Jurkat, Clone E6-1 (cell line): ENCODE measurements around the gene ZFPM1.

Source experiments
- DNase-seq: peaks from one replicate; pipeline ENCODE4 v3.0.0-alpha.2; 2011; ENCODE audit warnings: low read depth, low spot score
- H3K4me3 ChIP-seq: 2 replicates; pipeline ENCODE4 v1.5.1; 2011; ENCODE audit warnings: mild to moderate bottlenecking, low read length, control low read depth, moderate library complexity

ZFPM1 gene

DNA sequence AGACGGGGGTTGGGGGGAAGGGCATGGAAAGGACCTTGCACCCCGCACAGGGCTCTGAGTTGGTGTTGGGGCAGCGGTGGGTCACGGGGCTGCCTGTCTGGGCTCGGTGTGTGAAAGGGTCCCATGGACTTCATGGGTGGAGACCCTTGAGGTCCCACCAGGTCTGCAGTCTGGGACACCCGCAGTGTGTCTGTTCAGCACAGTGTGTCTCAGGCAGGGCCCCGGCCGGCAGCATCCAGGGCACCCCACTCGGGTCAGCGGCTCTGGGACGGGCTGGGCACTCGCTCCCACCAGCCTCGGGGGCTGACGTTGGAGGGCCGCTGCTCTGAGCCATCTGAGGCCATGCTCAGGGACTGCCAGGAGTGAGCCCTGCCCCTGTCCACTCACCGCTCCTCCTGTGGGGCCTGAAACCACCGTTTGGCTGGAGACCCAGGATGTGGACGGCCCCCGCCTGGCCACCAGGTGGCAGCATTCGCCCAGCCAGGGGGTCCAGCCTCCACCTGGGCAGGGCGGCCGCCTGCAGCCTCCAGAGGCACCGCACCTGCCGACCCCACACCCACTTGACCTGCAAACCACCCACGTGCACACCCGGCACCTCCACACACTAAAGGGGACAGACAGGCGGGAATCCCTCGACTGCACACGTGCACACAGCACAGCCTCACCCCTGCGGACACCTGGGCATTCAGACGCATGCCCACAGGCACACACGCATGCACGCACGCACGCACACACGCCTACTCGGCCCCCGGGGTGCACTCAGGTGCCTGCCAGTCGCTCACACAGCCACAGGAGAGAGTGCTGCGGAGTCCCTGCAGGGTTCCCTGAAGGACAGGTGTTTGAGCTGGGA, 10.1 kb upstream of the ZFPM1 start:
- DNase-seq = peak; percentile 42
- H3K4me3 ChIP-seq = no peak overlapping the region

DNA sequence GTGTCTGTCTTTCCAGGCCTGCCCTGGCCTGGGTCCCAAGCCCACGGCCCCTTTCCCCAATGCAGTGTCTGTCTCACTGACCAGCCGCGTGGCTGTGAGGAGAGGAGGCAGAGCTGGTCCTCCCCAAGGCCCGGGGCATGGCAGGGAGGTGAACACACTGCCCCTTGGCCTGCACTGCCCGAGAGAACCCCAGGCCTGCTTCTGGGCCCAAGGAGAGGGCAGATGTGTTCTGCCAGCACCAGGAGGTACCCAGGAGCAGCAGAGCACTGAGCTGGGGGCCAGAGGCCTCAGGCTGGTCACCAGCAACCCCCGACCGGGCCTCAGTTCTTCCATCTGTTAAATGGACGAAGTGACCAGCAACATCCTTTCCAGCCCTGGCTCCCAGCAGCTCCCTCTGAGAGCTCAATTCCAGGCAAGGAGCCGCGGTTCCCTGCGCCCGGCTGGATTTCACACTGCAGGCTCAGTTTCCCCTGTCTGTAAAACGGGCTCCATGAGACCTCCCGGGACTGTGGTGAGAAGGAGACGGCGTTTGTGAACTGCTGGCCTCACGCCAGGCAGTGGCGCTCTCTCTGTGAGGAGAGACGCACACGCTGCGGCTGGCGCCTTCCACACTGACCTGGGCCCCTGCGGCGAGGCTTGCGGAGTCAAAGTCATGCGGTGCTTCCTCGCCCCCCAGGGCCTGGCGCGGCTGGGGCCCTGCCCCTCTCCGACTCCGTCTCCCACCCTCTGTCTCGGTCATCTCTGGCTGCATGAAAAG, 8.1 kb upstream of the ZFPM1 start:
- DNase-seq = no peak
- H3K4me3 ChIP-seq = no peak overlapping the region

DNA sequence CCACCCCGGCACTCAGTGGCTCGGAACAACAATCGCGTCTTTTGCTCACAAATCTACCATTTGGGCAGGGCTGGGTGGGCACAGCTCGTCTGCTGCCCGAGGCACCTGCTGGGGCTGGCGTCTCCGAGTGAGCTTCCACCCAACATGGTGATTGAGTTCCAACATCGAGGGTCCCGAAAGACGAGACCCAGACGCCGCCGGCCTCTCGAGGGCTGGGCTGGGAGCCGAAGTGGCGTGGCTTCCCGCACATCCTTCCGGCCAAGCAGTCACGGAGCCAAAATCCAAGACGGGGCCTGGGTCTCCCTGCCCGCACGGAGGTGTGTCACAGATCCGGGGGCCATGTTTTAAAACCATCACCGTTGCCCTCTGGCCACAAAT, 7.5 kb upstream of the ZFPM1 start:
- DNase-seq = no peak

GRCh38 chr16:88446061-88446460, 7.0 kb upstream of the ZFPM1 start:
- no peak for DNase-seq
- no peak overlapping the region for H3K4me3 ChIP-seq

More for the DNA sequence above, 7.5 kb upstream of the ZFPM1 start:
- H3K4me3 ChIP-seq = no peak overlapping the region

GRCh38 chr16:88446736-88447135, 6.3 kb upstream of the ZFPM1 start:
- no peak for DNase-seq
- no peak overlapping the region for H3K4me3 ChIP-seq

GRCh38 chr16:88447881-88448280, 5.2 kb upstream of the ZFPM1 start:
- DNase-seq = no peak
- H3K4me3 ChIP-seq = no peak overlapping the region

- H3K4me3 ChIP-seq = no peak overlapping the region
- no peak for DNase-seq
Observed at GRCh38 chr16:88448461-88449266, 4.4 kb upstream of the ZFPM1 start.

GRCh38 chr16:88449267-88449561, 3.9 kb upstream of the ZFPM1 start:
- no peak overlapping the region for H3K4me3 ChIP-seq
- no peak for DNase-seq

- no peak for DNase-seq
- no peak overlapping the region for H3K4me3 ChIP-seq
Observed at GRCh38 chr16:88451586-88452481, 1.2 kb upstream of the ZFPM1 start.

DNA sequence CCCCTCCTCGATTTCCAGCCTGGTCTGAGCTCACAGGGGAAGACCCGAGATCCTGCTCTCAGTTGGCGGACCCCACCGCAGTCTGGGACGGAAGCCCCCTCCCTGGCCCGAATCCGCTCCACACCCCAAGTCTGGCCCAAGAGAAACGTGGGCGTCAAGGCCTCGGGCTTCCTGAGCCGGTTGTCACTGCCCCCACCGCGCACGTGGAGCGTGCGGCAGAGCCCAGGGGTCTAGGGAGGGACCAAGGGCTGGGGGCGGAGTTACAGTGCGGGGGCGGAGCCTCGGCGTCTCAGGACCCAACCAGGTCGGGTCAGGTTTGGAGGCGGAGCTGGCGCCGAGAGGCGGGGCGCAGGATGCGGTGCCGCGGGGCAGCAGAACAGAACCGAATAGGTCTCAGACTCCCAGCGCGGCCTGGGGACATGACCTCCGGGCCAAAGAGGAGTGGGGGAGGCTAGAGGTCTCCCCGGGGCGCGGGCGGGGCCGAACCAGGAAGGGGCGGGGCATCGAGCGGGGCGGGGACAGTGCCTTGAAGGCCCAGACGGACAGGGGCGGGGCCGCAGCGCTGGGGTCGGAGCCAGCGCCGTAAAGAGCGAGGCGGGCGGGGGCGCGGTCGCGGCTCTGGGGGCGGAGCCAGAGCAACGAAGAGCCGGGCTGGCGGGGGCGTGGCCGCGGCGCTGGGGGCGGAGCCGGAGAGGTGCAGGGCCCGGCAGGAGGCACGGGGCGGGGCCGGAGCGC, 431 bp upstream of the ZFPM1 start:
- peak overlapping the region; percentile 52 for H3K4me3 ChIP-seq
- DNase-seq = peak; percentile 90

DNA sequence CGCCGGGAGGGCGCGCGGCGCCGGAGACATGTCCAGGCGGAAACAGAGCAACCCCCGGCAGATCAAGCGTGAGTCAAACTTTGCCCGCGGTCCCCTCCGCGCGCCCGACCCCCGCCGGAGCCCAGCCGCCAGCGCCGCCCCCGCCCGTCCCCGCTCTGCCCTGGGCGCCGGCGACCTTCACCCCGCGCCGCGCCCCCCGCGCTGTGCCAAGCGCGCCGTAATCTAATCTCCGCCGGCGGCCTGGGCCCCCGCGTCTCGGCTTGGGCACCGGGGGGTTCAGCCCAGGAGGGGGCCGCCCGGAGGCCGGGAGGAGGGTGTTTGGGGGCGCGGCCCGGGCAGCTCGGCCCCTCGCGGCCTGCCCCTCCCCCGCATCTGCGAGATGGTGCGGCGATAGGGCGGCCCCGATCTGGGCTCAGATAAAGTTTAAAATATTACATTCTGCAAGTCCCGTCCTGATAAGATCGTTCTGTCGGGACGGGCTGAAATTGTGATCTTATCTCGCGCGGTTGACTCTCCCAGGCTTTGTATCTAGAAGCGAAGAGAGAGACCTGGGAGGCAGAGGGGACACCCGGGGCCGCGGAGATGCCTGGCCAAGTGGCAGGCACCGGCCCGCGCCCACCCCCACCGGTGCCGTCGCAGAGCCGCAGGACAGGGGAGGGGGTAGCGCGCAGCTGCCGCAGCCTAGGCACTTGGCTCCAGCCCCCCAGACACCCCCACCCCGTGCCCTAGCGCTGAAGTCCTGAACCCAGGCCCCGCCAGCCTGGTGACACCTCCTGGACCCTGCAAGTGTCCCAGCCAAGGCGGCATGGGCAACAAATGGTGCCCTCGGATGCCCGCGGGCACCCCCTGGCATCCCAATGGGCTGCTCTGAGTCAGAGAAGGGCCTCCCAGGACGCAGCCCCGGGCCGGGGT, 787 bp downstream of the ZFPM1 start:
- no peak for DNase-seq
- H3K4me3 ChIP-seq = peak overlapping the region; percentile 55

DNA sequence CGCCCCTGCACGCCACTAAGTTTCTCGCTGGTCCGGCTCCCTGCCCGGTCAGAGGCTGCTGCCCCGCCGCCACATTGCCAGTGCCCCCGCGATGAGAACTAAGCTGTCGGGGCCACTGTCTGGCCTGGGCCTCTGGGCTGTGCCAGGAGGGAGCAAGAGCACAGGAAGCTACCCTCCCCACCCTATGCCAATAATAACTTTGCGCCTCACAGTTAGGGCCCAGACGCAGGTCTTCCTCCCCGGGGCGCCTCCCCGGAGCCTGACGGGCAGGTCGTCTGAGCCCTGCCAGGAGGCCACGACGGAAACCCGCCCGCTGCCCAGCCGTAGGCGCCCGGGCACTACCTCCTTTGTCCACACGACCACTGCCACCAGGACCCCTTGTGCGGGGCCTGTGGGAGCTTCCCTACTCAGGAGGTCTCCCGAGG, 1.5 kb downstream of the ZFPM1 start:
- peak; percentile 21 for DNase-seq
- peak overlapping the region; percentile 55 for H3K4me3 ChIP-seq

DNA sequence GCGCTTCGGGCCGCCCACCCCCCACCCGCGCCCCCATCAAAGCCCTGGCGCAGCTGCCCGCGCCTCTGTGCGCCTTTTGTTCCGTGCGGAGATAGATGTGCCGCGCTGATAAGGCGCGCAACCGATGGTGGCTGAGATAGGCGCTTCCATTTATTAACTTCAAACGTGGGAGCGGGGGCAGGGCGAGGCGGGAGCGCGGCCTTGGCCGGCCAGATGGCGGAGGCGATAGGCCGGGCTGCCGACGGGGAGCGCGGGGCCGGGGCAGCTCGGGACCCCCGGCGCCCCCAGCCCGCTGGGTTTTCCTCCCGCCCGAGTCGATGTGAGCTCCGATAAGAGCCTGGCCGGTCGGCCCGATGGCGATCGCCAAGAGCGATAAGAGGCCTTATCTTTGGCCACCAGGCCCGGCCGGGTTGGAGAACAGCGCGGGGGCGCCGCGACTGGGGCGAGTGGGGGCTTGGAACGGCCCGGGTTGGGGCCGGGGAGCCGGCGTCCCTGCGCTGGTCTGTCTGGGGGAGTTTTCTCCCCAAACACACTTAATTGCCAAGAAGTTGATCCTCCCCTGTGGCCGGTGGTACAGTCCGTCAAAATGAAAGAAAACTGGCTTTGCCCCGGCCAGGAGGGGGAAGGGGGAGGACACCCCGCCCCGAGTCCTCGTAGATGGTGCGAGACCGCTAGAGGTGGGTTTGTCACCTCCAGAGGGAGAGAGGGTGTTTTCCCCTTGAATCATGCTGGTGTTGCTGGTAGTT, 2.7 kb downstream of the ZFPM1 start:
- peak overlapping the region; percentile 55 for H3K4me3 ChIP-seq
- peak; percentile 69 for DNase-seq

DNA sequence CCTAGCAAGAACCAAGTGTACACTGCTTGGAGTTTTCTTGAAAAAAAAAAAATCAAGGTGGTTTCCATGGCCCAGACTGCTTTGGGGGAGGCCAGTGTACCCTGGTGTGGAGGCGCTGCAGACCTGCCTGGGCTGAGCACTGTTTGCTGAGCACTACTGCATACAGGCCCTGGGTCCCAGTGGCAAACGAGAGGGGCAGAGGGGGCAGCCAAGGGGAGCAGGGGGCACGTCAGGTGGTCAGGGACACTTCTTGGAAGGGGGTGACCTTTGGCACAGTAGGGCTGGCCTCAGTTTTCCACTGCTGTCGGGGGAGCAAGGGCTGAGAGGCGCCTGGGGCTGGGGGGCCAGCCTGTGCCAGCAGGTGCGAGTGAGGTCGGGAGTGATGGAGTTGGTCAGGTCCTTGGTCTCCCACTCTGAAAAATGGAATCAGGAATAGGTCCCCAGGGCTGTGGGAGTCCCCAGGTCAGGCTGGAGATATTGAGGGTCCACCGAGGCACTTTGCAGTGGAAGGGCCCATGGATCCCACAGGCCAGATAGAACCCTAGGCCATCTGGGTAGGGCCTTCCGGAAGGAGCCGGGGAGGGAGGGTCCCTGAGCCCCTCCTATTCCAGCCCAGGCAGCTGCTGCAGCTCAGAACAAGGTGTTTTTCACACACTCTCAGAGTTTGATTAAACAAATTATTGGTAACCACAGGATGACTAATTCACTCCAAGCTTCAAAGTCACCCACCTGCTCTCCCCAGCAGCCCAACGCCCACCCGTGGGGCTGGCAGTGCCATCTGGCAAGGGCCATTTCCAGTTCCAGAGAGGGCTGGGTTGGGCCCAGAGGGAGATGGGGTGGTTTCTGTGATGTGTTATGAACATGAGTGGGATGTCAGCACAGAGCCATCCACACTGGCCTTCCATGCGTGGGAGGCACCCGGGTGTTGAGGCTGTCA, 3.5 kb downstream of the ZFPM1 start:
- peak; percentile 67 for DNase-seq
- H3K4me3 ChIP-seq = peak overlapping the region; percentile 55

DNA sequence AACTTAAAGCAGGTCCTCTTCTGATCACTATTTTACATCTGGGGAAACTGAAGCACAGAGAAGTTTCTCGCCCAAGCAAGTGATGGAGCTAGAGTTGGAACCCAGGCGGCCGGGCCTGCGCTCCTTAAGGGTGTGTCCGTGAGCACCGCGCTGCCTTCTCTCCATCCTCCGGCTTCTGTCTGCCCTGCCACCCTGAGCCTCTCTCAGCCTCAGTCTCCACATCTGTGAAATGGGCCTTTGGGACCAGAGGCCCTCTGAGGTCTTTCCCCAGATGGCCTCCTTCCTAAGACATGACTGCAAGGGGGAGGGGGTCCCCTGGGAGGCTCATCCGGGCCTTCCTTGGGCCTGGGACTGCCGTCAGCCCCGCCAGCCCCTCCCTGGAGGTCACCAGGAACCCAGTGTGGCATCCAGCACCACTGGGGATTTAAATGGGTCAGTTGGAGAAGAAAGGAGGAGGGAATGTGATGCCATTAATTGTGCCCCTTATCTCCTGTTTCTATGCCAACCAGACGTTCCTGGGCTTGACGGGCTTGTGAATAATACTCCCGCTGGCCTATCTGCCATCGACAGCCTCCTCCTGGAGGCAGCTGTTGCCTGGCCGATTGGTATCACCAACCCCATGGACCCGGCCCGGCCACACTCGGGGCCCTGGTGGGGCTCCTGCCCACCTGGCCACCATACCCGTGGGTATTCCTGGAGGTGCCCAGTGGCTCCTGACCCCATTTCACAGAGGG, 5.1 kb downstream of the ZFPM1 start:
- DNase-seq = no peak
- H3K4me3 ChIP-seq = no peak overlapping the region
